ENCODE measurements around the gene RANBP6.
A peak's percentile ranks its signal among the peaks of the same experiment; 100 is the strongest.
"Not testable (repeated sequence)": the region's sequence is repeated elsewhere in the genome, so short reads cannot be mapped to it uniquely, and the experiment has no call there.

Gene RANBP6

DNA sequence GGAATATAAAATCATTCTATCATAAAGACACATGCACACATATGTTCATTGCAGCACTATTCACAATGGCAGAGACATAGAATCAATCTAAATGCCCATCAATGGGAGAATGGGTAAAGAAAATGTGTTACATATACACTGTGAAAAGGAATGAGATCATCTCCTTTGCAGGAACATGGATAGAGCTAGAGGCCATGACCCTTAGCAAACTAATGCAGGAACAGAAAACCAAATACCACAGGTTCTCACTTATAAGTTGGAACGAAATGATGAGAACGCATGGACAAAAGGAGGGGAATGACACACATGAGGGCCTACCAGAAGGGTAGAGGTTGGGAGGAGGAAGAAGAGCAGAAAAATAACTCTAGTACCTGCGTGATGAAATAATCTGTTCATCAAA, 21.0 kb upstream of the RANBP6 start:
- in situ Hi-C loops (cut with MboI; ENCODE audit: low sequenced_read_pairs, unreplicated experiment), result no loop called here
- no peak for DNase-seq (ENCODE audit: low spot score)

DNA sequence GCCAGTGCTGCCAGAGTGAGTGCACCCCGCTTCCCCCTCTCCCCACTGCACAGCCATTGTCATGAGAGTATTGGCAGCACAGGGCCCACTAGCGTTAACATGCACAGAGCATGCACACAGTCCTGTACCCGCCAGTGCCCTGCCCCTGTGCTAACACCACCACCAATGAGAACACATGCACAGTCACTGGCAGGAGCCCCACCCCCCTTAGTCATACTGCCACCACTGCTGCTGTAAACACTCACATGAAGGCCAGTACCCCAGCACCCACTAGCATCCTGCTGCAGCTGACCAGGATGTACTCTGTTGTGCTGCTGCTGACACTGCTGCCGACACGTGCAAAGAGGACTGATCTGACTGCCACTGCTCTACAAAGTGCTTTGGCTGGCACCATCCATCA, 19.5 kb upstream of the RANBP6 start:
- TF ChIP-seq, protein P1, sequence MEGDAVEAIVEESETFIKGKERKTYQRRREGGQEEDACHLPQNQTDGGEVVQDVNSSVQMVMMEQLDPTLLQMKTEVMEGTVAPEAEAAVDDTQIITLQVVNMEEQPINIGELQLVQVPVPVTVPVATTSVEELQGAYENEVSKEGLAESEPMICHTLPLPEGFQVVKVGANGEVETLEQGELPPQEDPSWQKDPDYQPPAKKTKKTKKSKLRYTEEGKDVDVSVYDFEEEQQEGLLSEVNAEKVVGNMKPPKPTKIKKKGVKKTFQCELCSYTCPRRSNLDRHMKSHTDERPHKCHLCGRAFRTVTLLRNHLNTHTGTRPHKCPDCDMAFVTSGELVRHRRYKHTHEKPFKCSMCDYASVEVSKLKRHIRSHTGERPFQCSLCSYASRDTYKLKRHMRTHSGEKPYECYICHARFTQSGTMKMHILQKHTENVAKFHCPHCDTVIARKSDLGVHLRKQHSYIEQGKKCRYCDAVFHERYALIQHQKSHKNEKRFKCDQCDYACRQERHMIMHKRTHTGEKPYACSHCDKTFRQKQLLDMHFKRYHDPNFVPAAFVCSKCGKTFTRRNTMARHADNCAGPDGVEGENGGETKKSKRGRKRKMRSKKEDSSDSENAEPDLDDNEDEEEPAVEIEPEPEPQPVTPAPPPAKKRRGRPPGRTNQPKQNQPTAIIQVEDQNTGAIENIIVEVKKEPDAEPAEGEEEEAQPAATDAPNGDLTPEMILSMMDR (IDR thresholded peaks at IDR 0.05; ENCODE audit: borderline replicate concordance, control extremely low read depth, extremely low read depth, insufficient read depth, missing control alignments), result no peak
- no peak for DNase-seq (ENCODE audit: low spot score)
- in situ Hi-C loops (cut with MboI; ENCODE audit: low sequenced_read_pairs, unreplicated experiment), result no loop called here

More for the DNA sequence above, 21.0 kb upstream of the RANBP6 start:
- TF ChIP-seq, protein P1 (IDR thresholded peaks at IDR 0.05; ENCODE audit: borderline replicate concordance, control extremely low read depth, extremely low read depth, insufficient read depth, missing control alignments), result no peak

GRCh38 chr9:6029604-6030274, 14.3 kb upstream of the RANBP6 start:
- DNase-seq (ENCODE audit: low spot score), result no peak
- in situ Hi-C loops (cut with MboI; ENCODE audit: low sequenced_read_pairs, unreplicated experiment), result no loop called here
- TF ChIP-seq, protein P1 (IDR thresholded peaks at IDR 0.05; ENCODE audit: borderline replicate concordance, control extremely low read depth, extremely low read depth, insufficient read depth, missing control alignments), result no peak

GRCh38 chr9:6024035-6024554, 8.7 kb upstream of the RANBP6 start:
- in situ Hi-C loops (cut with MboI; ENCODE audit: low sequenced_read_pairs, unreplicated experiment), result no loop called here
- TF ChIP-seq, protein P1 (IDR thresholded peaks at IDR 0.05; ENCODE audit: borderline replicate concordance, control extremely low read depth, extremely low read depth, insufficient read depth, missing control alignments), result peak; percentile 27
- peak; percentile 44 for DNase-seq (ENCODE audit: low spot score)

DNA sequence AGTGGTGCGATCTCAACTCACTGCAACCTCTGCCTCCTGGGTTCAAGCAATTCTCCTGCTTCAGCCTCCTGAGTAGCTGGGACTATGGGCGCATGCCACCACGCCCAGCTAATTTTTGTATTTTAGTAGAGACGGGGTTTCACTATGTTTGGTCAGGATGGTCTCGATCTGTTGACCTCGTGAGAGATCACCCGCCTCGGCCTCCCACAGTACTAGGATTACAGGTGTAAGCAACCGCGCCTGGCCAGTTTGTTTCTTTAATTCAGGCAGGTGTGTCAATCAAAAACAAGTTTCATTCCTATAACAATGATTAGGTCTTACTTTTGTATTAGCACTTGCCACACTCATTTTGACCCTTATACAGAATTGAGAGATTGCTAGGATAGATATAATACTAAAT, 1.6 kb upstream of the RANBP6 start:
- DNase-seq (ENCODE audit: low spot score); in situ Hi-C loops (cut with MboI; ENCODE audit: low sequenced_read_pairs, unreplicated experiment): not testable (repeated sequence)

GRCh38 chr9:6014670-6015270, 654 bp downstream of the RANBP6 start:
- TF ChIP-seq, protein P1 (IDR thresholded peaks at IDR 0.05; ENCODE audit: borderline replicate concordance, control extremely low read depth, extremely low read depth, insufficient read depth, missing control alignments), result no peak
- in situ Hi-C loops (cut with MboI; ENCODE audit: low sequenced_read_pairs, unreplicated experiment), result no loop called here
- DNase-seq (ENCODE audit: low spot score), result no peak
